ENCODE measurements around the gene SEZ6.

Gene SEZ6

DNA sequence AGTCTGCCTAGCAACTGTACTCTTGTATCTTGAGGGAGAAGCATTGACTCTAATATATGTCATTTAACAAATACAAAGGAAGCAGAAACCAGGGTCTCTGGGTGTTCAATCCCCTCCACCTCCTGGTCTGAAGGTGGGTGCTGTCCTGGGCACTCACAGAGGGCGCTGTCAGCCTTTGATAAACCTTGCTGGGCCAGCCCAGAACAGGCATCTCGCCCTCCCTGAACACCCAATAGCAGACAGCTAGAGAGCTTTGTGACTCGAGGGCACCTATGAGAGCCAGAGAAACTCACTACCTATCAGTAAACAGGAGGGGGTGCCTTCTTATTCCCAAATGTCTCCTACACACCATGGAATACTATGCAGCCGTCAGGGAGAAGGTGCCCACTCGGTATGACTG, 30.8 kb upstream of the SEZ6 start:
- DNase-seq = no peak

DNA sequence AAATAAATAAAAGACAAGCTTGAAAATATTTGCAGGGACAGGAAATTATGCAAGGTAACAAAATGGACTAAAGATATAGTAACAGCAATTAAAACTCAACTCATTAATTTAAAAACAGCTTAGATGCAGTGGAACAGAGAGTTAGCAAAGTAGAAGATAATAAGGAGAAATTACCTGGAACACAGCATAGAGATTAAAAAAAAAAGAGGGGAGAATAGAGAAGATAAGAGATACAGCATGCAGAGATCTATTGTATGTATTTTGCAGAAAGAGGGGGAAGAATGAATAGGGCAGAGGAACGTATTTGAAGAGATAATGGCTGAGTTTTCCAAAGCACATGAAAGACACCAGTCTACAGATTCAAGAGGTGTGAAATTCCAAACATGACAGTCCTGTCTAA, 28.7 kb upstream of the SEZ6 start:
- no peak for DNase-seq

DNA sequence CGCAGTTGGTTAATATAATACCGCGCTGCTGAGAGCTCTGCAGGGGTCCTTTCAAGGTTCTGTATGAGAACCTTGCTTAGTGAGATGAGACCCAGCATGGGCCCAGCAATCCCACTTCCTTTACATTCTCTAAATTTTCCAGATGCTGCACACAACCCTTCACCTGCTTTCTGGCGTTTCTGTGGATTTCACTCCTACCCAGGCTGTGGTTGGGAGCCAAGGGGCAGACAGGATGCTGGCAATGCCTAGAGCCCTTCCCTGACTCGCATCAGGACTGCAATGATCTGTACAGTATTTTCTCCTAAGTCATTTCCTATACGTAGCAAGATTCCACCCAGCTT, 27.0 kb upstream of the SEZ6 start:
- DNase-seq = no peak

DNA sequence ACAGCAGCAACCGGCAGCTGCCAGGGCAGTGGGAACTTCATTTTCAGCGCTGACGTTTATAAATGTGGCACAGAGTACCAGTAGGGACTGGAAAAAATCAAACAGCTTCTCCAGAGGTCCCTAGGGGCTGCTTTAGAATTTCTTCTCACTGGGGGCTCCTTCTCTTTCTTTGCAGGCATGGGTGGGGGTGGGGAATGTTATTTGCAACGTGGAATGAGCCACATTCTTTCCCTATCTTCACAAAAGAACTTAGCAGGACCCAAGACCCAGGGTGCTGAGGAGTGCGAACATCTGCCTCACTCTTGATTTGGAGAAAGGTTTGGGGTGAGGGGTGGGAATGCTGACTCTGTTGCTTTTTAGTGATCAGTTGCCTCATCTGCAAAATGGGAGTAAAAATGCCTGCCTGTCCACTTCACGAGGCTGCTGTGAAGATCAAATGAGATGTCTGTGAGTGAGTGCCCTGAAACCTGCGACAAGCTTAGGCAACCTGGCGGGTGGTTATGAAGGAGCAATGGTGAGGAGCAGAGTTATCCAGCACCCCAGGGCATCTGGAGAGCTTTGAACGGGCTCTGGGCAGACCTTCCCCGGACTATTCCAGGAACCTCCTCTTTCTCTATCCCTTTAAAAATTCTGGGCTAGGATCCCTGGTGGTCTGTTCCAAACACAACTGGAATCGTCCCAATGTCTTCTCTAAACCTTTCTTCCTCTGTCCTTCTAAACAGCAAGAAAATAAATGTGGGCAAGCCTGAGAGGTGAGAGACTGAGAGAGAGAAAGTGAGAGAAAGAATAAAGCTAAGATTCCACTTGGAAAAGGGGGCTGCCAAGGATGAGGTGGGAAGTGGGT, 26.4 kb upstream of the SEZ6 start:
- DNase-seq = no peak

DNA sequence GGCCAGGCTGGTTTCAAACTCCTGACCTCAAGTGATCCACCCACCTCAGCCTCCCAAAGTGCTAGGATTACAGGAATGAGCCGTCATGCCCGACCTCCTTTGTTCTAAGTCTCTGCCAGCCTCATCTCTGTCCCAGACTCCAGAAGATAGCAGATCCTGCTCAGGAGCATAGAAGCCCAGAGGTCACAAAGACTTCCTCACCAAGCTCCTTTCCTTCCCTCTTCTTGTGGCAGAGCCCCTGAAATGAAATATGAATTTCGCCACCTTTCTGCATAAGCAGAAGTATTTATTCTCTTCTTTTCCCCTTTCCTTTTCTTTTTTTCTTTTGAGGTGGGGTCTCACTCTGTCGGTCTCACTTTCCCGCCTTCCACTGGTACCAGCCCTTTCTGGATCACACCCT, 25.7 kb upstream of the SEZ6 start:
- no peak for DNase-seq

DNA sequence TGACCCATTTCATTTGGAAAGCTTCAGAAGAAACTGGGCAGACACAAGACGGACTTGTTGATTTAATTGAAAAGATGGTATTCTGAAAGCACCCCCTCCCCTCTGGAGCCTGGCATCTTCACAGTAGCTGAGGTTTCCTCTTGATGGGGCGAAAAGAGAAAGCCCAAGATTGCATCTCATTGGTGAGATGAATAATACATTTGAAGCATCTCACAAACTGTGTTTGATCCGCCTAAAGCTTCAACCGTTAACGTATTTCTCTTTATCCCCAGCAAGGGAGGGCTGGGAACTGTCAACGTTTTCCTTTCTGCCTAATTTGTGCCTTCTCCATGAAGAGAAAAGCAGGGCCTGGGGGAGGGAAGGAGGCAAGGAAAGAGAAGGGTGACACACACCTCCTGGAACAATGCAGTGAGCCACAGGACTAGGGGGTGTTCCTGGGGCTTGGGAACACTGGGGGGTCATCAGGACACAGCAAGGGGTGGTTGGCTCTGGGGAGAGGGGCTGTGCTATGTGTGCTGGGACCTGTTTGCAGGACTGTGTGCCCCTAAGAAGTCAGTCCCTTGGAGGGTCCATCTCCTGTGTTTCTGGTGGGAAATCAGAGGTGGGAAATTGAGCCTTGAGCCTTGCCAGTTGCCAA, 18.6 kb upstream of the SEZ6 start:
- no peak for DNase-seq

DNA sequence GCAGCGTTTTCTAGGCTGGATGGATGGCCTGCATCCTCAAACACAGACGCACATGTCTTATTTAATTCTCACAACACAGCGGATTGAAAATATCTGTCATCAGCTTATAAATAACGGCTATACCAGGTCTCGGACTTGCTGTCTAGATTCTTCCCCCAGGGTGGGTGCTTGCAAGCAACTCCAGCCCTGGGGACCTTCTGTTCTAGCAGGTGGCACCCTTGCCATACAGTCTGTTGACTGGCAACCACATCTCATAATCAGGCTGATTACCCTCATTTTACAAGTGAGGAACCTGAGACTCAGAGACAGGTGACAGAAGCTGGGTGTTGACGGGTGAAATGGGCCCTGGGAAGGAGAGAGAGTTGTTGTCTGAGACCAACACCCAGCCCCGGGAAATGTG, 16.2 kb upstream of the SEZ6 start:
- DNase-seq = no peak

DNA sequence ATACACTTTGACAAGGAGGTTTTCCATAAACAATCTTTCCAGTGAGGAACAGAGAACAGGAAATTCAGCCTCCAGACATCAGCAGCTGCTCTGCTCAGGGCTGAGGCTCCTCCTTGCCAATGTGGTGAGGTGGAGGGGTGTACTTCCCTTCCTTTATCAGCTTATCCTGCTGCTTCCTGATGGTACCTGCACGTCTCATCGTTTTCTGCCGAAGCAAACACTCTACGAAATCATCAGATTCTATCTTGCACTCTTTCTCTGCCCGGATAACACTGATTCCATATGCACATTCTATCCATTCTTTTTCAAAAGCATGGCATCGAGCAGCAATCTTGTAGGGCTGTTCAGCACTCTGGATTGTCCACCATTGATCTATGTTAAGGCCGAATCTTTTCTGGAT, 15.4 kb upstream of the SEZ6 start:
- DNase-seq = no peak

DNA sequence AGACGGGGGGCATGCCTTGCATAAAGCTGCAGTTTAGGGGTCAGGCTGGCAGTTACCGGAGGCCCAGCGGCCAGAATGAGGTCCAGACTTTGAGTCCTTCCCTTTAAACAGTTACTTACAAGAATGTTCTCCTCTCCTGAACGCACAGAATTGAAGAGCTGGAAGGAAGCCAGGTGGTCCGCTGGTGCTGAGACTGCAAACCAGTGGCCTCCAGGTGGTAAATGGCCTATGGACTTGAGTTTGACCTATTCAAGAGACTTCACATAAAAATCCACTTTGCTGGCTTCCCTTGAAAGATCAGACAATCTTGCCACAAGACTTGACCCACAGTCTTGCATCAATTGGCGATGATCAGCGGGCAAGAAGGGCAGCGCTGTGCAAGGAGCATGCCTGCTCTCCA, 14.7 kb upstream of the SEZ6 start:
- no peak for DNase-seq

DNA sequence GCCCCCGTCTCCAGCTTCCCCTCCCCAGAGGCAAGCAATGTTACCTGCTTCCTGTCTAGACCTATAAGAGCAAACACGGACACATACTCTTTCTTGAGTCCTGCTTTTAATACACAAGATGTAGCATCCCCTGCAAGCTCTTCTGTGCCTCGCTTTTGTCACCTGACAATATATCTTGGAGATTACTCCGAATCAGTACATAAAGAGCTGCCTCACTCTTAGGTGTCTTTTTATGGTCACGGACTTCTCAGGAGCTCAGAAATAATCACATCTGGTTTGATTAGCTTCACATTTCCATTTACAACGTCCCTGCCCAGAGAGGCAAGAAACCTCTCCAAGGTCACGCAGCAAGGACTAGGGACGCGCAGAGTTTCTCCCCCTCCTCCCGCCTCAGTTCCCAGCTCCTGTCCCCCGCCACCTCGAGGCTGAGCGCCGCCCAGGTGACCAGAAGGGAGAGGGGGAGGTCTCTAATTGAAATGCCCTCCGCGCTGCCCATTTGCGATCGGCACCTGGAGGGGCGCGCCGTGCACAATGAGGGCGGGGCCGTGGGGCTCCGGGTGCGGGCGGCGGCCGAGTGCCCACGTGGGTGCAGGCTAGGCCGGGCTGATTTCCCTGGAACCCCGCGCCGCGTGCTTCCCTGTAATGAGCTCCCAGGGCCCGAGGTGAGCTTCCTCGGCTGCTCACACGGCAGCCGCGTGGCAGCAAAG, 13.8 kb upstream of the SEZ6 start:
- peak; percentile 55 for DNase-seq

DNA sequence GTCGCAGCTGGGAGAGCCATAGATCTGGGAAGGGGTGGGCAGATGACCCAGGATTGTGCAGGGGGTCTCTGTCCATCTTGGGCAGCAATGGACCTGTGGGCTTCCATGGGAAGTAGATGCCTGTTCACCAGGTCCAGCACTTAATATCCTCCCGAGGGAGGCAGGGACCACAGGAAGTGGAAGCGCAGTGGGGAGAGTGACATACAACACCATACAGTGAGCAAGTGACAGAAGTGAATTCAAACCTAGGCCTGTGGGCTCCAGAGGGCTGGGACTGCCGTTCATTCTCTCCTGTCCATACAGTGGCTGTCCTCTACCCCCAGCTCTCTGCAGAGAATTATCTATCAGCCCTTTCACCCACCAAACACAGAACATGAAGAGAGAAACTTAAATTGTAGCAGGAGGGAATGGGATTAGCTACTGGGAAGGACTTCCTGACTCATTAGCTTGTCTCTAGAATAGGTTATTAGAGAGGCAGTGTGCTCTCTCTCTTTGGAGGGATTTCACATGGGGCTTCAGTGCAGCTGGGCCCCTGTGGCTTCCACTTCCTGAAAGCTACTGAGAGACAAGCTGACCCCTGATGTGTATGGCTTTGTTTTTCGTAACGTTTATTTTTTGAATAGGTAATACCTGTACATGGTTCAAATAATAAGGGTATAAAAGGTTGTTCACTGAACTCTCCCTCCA, 13.1 kb upstream of the SEZ6 start:
- DNase-seq = no peak

DNA sequence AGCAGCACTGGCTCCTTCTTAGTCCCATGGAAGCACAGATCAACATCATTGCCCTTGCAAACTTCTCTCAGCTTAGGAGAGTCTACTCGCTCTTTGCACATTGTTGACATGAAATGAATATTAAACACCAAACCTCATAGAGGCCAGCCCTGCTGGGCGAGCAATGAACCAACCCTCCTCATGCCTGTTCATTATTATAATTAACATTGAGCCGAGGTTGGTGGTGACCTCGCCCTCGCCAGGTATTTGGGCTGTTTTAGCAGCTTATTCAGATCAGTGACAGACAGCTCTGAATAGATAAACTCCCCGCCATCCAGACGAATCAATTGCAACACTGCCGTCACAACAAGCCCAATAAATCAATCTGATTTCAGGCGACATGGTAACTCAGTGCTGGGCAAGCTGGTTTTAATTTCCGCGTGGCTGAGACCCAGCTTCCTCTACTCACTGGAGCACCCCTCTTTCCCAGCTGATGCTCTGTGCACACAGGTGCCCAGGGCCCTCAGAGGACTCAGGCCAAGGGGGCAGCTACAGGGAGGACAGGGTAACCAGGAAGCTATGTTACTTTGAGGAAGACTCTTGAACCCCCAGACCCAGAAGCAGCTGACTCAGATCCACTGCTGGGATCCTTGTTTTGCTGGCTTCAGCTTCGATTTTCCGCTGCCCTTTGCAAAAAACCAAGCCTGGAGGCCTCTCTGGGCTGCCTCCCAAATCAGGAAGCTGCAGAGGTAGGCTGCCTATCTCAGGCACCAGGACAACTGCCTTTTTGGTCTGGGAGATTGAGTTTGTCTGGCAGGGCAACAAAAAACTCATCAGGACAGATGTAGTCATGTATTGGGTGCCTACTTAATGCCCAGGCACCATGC, 10.7 kb upstream of the SEZ6 start:
- no peak for DNase-seq

DNA sequence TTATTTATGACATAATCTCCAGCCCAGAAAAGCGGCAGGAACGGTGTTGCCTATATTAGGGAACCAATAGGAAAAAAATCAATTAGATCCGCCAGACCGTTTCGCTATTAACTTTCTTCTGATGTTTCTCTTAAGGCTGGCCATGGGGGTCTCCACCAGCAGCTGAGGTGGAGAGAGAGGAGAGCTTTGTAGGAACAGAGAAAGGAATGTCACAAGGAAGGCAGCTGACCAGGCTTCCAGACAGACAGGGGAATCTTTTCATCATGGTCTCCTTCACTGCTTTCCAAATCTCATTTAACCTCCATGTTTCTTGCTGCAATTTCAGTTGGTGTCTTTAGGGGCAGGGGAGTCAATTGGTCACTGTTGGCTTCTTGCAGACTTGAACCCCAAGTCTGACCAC, 8.9 kb upstream of the SEZ6 start:
- no peak for DNase-seq

DNA sequence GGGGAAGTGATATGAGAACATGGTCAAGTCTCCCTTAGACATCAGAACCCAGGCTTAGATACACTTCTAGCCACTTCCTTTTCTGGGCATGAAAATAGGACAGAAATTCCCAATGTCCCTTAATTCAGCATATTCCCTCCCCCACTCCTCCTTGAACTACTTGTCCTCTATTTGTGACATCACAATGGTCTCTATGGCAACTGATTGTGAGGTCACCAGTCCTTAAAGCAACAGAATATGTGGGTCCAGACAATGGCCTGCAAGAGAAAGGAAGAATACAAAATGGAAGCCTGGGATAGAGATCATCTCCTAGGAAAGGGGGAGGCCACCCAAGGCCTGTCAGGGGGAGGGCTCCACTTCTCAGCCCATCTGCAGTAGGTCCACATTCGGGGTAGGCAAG, 6.7 kb upstream of the SEZ6 start:
- DNase-seq = no peak

DNA sequence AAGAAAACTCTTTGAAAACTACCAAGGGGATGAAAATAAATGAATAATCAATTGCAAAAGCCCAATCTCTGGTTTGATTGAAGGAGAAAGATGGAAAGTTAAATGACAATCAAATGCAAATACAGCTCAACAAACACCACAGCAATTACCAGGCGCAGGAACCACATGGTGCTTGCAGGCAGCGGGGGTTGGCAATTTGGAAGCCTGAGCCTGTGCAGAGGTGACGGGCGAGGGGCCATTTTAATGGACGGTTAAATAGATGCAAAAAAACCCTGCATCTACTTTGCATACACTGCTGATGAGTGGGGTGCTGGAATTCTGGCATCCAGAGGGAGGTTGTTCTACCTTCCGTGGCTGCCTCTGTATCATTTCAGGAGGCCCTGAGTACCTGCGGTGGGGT, 4.8 kb upstream of the SEZ6 start:
- peak; percentile 52 for DNase-seq

DNA sequence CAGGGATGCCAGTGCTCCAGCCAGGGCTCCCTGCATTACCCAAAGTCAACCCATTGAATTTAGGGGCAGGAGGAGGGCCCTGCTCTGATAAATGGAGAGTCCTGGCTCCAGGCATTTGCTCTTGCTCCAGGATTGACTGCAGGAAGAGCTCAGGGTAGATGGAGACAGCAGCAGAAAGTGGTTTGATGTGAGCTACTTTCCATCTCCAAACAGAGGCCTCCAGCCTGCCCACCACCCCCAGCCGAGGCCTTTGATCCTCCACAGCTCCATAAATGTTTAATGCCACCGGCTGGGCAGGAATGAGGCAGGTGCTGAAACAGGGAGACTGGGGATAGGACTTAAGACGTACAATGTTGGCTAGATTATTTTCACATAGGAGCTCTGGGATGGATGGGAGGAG, 4.3 kb upstream of the SEZ6 start:
- DNase-seq = no peak

DNA sequence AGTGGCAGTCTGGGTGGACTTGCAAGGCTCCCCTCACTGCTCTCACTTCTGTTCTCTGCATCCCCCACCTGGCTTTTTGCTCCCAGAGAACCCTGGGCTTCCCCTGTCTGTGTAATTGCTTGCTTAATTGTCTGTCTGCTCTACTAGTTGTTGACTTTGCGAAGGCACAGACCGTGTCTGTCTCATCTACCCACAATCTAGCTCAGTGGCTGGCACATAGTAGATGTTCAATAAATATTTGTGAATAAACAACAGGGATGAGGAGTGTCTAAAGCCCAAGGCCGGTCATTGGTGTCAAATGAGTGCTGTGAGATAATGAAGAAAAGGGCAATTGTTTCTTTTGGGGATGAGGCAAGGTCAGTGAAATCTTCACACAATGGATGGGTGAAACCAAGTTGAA, 2.8 kb upstream of the SEZ6 start:
- DNase-seq = peak; percentile 20

DNA sequence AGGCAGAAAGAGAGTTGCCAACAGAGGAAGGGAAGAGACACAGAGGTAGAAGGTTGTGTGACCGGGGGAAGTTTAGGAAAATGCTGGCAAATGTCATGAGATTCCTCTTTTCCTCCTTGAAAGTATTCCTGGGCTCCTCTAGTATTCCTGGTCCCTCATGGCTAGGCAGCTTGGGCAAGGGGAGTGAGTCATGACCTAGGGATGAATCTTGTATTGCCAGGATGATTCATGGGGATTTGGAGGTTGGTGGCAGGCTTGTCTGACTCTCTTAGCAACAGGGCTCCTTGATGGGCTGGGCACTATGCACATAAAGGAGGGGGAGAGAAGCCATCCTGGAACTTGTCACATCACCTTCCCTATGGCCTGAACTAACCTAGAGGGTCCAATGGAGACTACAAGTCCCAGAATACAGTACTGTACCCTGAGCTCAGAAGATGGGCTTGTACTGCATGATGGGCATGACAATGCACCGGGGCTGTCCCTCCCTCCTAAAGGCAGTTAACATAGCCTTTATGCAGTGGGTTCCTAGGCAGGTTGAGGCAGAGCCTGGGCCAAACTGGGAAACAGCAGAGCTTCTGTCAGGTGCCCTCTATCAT, 2.1 kb upstream of the SEZ6 start:
- DNase-seq = no peak

DNA sequence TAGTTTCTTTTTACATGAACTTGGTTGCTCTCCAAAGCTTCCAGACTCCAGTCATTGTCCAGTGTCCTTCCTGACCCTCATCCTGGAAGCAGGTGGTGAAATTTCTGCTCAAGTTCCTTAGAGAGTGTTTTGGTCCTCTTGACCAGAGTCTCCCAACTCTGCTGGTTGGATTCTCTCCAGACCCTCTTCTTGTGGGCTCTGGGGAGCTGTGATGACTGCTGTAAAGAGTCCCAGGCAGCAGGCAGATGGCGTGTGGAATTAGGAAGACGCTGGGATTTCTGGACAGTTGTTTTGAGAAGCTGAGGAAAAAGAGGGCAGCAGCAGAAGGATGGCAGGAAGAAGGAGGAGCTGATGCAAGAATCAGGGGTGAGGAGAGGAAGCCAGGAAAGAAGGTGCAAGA, 1.6 kb upstream of the SEZ6 start:
- DNase-seq = no peak

DNA sequence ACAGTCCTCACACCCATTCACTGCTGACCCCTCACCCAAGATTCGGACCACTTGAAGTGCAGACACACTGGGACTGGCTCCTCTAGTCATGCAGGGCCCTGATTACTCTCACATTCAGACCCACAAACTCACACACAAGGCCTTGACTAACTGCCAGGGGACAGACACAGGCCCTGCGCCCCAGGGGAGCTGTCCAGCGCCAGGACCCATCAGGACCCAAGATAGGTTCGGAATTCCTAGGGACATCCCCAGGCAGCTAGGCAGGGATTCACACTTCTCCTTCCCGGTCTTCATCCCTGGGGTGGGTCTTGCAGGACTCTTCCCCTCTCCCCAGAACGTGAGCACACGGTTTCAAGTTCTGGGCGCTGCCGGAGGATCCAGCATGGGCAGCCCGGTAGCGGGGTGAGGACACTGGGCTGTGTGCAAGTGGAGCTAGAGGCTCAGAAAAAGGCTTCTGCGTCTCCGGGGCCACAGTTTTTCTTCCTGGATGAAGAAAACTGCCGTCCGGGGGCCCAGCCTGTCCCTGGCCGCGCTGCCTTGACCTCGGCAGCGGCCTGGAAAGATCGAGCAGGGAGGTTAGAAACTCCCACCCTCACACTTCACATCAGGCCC, 1.6 kb downstream of the SEZ6 start:
- no peak for DNase-seq

DNA sequence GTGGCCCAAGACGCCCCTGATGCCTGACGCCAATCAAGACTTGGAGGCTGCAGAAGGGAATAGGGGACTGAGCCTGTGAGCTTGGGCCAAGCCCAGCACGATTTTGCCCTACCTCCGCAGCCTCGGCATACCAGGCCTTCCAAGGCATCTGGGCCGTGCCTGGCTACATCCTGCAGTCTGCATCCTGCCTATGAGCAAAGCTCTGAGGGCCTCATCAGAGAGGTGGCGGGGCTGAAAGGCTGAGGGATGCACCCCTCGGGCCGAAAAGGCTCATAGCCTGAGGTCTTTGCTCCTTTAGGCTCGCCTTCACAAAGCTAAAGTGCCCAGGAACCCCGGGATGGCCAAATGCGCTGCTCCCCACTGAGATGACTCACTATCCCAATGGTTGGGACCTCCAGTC, 2.5 kb downstream of the SEZ6 start:
- DNase-seq = no peak

DNA sequence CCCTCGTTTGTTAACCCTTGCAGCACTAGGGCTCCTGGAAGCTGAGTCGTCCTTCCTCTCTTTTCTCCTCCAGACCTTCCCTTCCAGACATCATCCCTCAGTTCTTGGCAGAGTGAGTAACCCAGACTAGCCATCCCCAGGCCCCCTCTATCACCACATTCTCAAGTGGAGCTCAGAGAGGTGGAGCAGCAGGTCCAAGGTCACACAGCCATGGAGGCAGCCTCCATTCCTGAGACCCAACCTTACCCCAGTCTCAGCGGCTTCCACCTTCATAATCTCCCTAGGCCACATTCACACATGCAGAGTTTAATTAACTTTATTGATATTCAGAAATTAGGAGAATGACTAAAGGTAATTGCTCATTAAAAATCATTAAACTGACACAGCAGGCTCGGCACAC, 3.0 kb downstream of the SEZ6 start:
- no peak for DNase-seq
